Stromal cell of bone marrow (primary cell): Measurements from ENCODE around the gene FBXO22.
"Not testable (repeated sequence)": the region's sequence is repeated elsewhere in the genome, so short reads cannot be mapped to it uniquely, and the experiment has no call there.

ENCODE experiments used
- DNase-seq: peaks from one replicate; pipeline ENCODE4 v3.0.0-alpha.2; 2012; ENCODE audit warnings: low read depth

The FBXO22 gene

DNA sequence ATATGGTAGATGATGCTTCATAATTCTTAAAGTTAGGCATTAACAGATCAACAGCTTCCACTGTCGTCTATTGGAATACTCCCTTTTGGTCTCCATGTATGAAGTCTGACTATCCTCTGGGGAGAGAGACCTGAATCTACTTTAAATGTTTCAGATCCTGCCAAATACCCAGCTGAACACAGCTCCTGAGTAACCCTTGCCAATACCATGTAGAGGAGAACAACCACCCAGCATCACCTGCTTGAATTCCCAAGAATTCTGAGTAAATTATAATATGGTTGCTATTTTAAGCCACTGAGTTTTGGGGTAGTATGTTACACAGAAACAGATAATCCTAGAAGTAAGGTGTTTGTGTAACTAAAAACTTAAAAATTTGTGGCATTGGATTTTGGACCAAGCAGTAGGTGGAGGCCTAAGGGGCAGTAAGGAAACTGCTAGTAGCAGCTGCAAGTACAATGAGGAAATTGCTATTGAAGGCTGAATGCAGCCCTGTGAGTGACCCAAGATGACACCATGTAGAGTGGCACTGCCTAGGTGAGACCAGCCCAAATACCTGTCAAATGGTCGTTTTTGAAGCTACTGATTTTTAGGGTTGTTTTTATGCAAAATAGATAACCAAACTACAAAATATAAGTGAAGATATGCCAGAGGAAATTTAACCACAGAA lies 77.6 kb downstream of the FBXO22 start:
- no peak for DNase-seq

DNA sequence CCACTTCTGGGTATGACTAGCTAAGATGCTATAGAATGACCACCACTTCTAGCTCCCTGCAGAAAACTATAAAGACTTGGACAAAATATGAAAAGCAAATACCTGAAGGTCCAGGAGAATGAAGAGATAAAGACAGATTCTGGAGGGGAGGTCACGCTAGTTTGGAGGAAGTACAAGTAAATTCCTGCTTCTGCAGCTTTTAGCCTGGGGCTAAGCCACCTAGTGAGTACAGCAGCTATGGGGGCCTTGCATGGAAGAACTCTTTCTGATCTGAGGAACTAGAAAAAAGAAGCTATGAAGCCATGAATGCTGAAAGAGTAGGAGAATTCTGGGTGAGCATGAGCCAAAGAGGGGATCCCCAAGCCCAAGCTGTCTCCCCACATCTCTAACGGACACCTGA lies 78.8 kb downstream of the FBXO22 start:
- no peak for DNase-seq

DNA sequence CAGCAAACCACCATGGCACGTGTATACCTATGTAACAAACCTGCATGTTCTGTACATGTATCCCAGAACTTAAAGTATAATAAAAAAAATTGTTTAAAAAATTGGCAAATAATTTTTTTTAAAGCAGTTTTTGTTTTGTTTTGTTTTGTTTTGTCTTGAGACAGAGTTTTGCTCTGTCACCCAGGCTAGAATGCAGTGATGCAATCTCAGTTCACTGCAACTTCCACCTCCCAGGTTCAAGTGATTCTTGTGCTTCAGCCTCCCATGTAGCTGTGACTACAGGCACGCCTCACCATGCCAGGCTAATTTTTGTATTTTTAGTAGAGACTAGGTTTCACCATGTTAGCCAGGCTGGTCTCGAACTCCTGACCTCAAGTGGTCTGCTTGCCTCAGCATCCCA lies 81.0 kb downstream of the FBXO22 start:
- not testable (repeated sequence) for DNase-seq

DNA sequence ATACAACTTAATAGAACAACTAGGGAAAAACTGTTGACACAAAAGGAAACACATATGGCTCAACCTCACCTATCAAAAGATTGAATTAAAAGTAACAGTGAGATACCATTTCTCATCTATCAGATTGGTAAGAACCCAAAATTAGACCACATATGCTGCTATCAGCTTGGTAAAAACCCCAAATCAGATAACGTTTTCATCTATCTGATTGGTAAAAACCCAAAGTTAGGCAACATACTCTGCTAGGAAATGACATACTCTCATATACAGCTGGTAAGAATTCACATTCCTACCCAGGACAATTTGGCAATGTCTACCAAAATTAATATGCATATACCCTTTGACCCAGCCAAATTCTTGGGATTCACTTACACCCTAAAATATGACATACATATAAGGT lies 82.3 kb downstream of the FBXO22 start:
- no peak for DNase-seq

DNA sequence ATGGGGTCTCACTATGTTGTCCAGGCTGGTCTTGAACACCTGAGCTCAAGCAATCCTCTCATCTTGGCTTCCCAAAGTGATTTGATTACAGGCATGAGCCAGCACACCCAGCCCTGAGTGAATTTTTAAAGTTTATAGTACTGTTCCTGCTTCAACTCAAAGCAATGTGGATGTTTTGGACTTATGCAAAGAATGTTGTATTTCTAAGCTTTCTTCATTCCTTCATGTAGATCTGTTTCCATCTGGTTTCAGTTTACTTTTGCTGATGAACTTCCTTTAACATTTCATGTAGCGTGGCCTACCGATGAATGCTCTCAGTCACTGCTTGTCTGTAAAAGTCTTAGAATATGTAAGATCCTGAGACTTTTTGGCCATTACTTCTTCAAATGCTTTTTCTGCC lies 85.4 kb downstream of the FBXO22 start:
- no peak for DNase-seq

- DNase-seq: no peak
Measured at GRCh38 chr15:75989875-75990274, 86.2 kb downstream of the FBXO22 start.
